Measurements from ENCODE around the gene UPK1A.
"Not testable (repeated sequence)": the region's sequence is repeated elsewhere in the genome, so short reads cannot be mapped to it uniquely, and the experiment has no call there.

Gene UPK1A

GRCh38 chr19:35722897-35723296, 56.6 kb downstream of the UPK1A start:
- H3K27me3 Mint-ChIP-seq: no peaks in the 10 kb centered on the region
- H3K27ac Mint-ChIP-seq: no peak overlapping the region
- no peak for DNase-seq (ENCODE audit: low spot score in 2 of 2)
- ATAC-seq (ENCODE audit: low read depth): no peak
- no peak overlapping the region for H3K4me3 Mint-ChIP-seq
- H3K36me3 Mint-ChIP-seq: peaks cover 35% of the 10 kb centered on the region
- no peaks in the 10 kb centered on the region for H3K9me3 Mint-ChIP-seq
- peaks cover 14% of the 10 kb centered on the region for H3K4me1 Mint-ChIP-seq

- DNase-seq (ENCODE audit: low spot score in 2 of 2): no peak
- Mint-ChIP-seq H3K36me3 (peaks cover 42% of the 10 kb centered on the region), H3K27me3 (no peaks in the 10 kb centered on the region), H3K4me1 (peaks cover 14% of the 10 kb centered on the region), H3K27ac (no peak overlapping the region), H3K9me3 (no peaks in the 10 kb centered on the region), H3K4me3 (no peak overlapping the region)
- no peak for ATAC-seq (ENCODE audit: low read depth)
Observed at GRCh38 chr19:35723671-35724070, 57.4 kb downstream of the UPK1A start.

GRCh38 chr19:35724132-35724531, 57.8 kb downstream of the UPK1A start:
- not testable (repeated sequence) for H3K27me3 Mint-ChIP-seq; ATAC-seq (ENCODE audit: low read depth); H3K27ac Mint-ChIP-seq; H3K4me3 Mint-ChIP-seq; DNase-seq (ENCODE audit: low spot score in 2 of 2); H3K9me3 Mint-ChIP-seq
- peaks cover 13% of the 10 kb centered on the region for H3K4me1 Mint-ChIP-seq
- H3K36me3 Mint-ChIP-seq: peaks cover 45% of the 10 kb centered on the region

- Mint-ChIP-seq H3K27ac (no peak overlapping the region), H3K27me3 (no peaks in the 10 kb centered on the region), H3K4me3 (no peak overlapping the region), H3K9me3 (no peaks in the 10 kb centered on the region), H3K36me3 (peaks cover 45% of the 10 kb centered on the region), H3K4me1 (peaks cover 9% of the 10 kb centered on the region)
- ATAC-seq (ENCODE audit: low read depth) (no peak), DNase-seq (ENCODE audit: low spot score in 2 of 2) (no peak)
Observed at GRCh38 chr19:35724560-35724959, 58.2 kb downstream of the UPK1A start.

- H3K36me3 Mint-ChIP-seq: peaks cover 48% of the 10 kb centered on the region
- H3K9me3 Mint-ChIP-seq: no peaks in the 10 kb centered on the region
- ATAC-seq (ENCODE audit: low read depth) (no peak), DNase-seq (ENCODE audit: low spot score in 2 of 2) (no peak)
- no peaks in the 10 kb centered on the region for H3K27me3 Mint-ChIP-seq
- H3K27ac Mint-ChIP-seq: no peak overlapping the region
- H3K4me1 Mint-ChIP-seq: peaks cover 5% of the 10 kb centered on the region
- no peak overlapping the region for H3K4me3 Mint-ChIP-seq
Observed at GRCh38 chr19:35725216-35725861, 59.0 kb downstream of the UPK1A start.

GRCh38 chr19:35727053-35727955, 61.0 kb downstream of the UPK1A start:
- Mint-ChIP-seq H3K4me3 (no peak overlapping the region), H3K9me3 (no peaks in the 10 kb centered on the region), H3K27ac (peak overlapping the region; percentile 55), H3K27me3 (no peaks in the 10 kb centered on the region), H3K4me1 (peaks cover 7% of the 10 kb centered on the region), H3K36me3 (peaks cover 49% of the 10 kb centered on the region)
- DNase-seq (ENCODE audit: low spot score in 2 of 2) (no peak), ATAC-seq (ENCODE audit: low read depth) (no peak)
